Measurements from ENCODE around the gene LRCH4. TPM values are rescaled to one million over a fixed set of nuclear protein-coding genes. Genes with fewer than 3 reads are reported as not detected.

The LRCH4 gene
- total and polyA plus RNA-seq, 2 of the 13 experiments (the other 11 are each of a cell fraction or from before 2014, with no cell fraction given) = 7.0 to 9.3 TPM

DNA sequence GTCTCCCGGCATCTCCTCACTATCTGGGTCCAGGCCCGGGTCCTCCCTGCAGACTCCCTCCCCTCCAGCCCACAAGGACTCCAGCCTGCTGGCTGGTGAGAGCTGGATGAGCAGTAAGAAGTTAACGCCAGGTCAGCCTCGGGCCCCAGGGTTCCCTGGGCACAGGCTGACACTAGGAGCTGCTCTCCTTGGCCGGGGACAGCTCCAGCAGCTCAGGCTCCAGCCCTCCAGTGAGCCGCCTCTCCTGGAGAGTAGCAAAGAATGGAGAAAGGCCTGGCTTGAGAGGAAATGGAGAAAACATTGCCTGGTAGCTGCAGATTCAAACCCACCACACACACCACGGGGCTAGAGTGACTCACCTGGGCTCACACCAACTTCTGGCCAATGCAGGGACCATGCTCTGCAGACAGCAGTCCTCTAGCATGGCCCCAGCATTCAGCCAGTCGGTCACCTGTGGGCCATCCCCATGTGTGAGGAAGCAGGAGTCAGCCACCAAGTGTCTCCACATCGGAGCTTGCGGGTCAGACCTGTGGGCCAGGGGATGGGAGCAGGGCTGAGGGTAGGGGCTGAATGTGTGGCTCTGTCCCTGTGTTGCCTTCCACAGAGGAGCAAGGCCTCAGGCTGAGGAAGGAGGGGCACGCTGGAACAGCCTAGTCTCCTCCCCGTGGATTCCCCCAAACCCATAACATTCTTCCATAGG is 18.7 kb downstream of the LRCH4 start (continued):
- TF ChIP-seq, protein P1, sequence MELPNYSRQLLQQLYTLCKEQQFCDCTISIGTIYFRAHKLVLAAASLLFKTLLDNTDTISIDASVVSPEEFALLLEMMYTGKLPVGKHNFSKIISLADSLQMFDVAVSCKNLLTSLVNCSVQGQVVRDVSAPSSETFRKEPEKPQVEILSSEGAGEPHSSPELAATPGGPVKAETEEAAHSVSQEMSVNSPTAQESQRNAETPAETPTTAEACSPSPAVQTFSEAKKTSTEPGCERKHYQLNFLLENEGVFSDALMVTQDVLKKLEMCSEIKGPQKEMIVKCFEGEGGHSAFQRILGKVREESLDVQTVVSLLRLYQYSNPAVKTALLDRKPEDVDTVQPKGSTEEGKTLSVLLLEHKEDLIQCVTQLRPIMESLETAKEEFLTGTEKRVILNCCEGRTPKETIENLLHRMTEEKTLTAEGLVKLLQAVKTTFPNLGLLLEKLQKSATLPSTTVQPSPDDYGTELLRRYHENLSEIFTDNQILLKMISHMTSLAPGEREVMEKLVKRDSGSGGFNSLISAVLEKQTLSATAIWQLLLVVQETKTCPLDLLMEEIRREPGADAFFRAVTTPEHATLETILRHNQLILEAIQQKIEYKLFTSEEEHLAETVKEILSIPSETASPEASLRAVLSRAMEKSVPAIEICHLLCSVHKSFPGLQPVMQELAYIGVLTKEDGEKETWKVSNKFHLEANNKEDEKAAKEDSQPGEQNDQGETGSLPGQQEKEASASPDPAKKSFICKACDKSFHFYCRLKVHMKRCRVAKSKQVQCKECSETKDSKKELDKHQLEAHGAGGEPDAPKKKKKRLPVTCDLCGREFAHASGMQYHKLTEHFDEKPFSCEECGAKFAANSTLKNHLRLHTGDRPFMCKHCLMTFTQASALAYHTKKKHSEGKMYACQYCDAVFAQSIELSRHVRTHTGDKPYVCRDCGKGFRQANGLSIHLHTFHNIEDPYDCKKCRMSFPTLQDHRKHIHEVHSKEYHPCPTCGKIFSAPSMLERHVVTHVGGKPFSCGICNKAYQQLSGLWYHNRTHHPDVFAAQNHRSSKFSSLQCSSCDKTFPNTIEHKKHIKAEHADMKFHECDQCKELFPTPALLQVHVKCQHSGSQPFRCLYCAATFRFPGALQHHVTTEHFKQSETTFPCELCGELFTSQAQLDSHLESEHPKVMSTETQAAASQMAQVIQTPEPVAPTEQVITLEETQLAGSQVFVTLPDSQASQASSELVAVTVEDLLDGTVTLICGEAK (IDR thresholded peaks at IDR 0.05) = no peak
- TF ChIP-seq, protein P1 (CRISPR knock-in tag; IDR thresholded peaks at IDR 0.05) = no peak; the same call in 1 of the 2 replicates
- TF ChIP-seq ZNF207 (IDR thresholded peaks at IDR 0.05; ENCODE audit: borderline replicate concordance) (no peak), KDM5A (IDR thresholded peaks at IDR 0.05; ENCODE audit: borderline replicate concordance, low read length) (no peak), HOXA3 (CRISPR knock-in tag; IDR thresholded peaks at IDR 0.05) (0 out of 2 replicates have a peak, but pooled peaks have one; percentile 19), KDM5B (CRISPR knock-in tag; IDR thresholded peaks at IDR 0.05; ENCODE audit: borderline replicate concordance) (no peak), KLF11 (CRISPR knock-in tag; IDR thresholded peaks at IDR 0.05) (no peak), ZNF234 (CRISPR knock-in tag; conservative IDR thresholded peaks at IDR 0.05) (peak; percentile 85; the same call in 1 of the 2 replicates), RBM39 (IDR thresholded peaks at IDR 0.05; ENCODE audit: low read depth, low read length, poor library complexity, severe bottlenecking) (peak; percentile 83), ZNF337 (CRISPR knock-in tag; IDR thresholded peaks at IDR 0.05; ENCODE audit: borderline replicate concordance, low read depth) (no peak)
- TF ChIP-seq, protein P2, sequence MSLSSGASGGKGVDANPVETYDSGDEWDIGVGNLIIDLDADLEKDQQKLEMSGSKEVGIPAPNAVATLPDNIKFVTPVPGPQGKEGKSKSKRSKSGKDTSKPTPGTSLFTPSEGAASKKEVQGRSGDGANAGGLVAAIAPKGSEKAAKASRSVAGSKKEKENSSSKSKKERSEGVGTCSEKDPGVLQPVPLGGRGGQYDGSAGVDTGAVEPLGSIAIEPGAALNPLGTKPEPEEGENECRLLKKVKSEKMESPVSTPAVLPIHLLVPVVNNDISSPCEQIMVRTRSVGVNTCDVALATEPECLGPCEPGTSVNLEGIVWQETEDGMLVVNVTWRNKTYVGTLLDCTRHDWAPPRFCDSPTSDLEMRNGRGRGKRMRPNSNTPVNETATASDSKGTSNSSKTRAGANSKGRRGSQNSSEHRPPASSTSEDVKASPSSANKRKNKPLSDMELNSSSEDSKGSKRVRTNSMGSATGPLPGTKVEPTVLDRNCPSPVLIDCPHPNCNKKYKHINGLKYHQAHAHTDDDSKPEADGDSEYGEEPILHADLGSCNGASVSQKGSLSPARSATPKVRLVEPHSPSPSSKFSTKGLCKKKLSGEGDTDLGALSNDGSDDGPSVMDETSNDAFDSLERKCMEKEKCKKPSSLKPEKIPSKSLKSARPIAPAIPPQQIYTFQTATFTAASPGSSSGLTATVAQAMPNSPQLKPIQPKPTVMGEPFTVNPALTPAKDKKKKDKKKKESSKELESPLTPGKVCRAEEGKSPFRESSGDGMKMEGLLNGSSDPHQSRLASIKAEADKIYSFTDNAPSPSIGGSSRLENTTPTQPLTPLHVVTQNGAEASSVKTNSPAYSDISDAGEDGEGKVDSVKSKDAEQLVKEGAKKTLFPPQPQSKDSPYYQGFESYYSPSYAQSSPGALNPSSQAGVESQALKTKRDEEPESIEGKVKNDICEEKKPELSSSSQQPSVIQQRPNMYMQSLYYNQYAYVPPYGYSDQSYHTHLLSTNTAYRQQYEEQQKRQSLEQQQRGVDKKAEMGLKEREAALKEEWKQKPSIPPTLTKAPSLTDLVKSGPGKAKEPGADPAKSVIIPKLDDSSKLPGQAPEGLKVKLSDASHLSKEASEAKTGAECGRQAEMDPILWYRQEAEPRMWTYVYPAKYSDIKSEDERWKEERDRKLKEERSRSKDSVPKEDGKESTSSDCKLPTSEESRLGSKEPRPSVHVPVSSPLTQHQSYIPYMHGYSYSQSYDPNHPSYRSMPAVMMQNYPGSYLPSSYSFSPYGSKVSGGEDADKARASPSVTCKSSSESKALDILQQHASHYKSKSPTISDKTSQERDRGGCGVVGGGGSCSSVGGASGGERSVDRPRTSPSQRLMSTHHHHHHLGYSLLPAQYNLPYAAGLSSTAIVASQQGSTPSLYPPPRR (CRISPR knock-in tag; IDR thresholded peaks at IDR 0.05; ENCODE audit: borderline replicate concordance) = no peak; the same call in 1 of the 2 replicates
- TF ChIP-seq, protein P3, sequence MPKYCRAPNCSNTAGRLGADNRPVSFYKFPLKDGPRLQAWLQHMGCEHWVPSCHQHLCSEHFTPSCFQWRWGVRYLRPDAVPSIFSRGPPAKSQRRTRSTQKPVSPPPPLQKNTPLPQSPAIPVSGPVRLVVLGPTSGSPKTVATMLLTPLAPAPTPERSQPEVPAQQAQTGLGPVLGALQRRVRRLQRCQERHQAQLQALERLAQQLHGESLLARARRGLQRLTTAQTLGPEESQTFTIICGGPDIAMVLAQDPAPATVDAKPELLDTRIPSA (CRISPR knock-in tag; IDR thresholded peaks at IDR 0.05; ENCODE audit: borderline replicate concordance) = 0 out of 2 replicates have a peak, but pooled peaks have one; percentile 51

Data from HepG2 (cell line).